GM12864 (cell line): ENCODE measurements around the gene SMAD5.
A peak's percentile ranks its signal among the peaks of the same experiment; 100 is the strongest.

Source experiments
- DNase-seq: peaks from one replicate; pipeline ENCODE4 v3.0.0-alpha.2; 2011; ENCODE audit warnings: low read depth
- H3K4me3 ChIP-seq: 2 replicates; pipeline ENCODE4 v1.5.1; 2011; ENCODE audit warnings: mild to moderate bottlenecking, low read depth, low read length, control low read depth
- CTCF ChIP-seq: IDR thresholded peaks from 2 replicates; pipeline ENCODE4 v1.5.1; 2011; ENCODE audit warnings: low read depth, mild to moderate bottlenecking, moderate library complexity, low read length, control low read depth, inconsistent platforms; ENCODE audit errors: missing control alignments

SMAD5 gene

GRCh38 chr5:136164226-136164625, 31.6 kb downstream of the SMAD5 start:
- no peak for TF ChIP-seq CTCF
- H3K4me3 ChIP-seq = no peak overlapping the region
- no peak for DNase-seq

GRCh38 chr5:136166909-136167308, 34.3 kb downstream of the SMAD5 start:
- DNase-seq = no peak
- no peak for TF ChIP-seq CTCF
- H3K4me3 ChIP-seq = no peak overlapping the region

GRCh38 chr5:136169218-136169617, 36.6 kb downstream of the SMAD5 start:
- TF ChIP-seq CTCF = no peak
- no peak for DNase-seq
- no peak overlapping the region for H3K4me3 ChIP-seq

GRCh38 chr5:136174021-136174659, 41.5 kb downstream of the SMAD5 start:
- DNase-seq = peak; percentile 26
- no peak overlapping the region for H3K4me3 ChIP-seq
- peak; percentile 65 for TF ChIP-seq CTCF

GRCh38 chr5:136182618-136183017, 50.0 kb downstream of the SMAD5 start:
- no peak for DNase-seq
- no peak overlapping the region for H3K4me3 ChIP-seq
- TF ChIP-seq CTCF = no peak

GRCh38 chr5:136185974-136186665, 53.5 kb downstream of the SMAD5 start:
- DNase-seq = no peak
- no peak for TF ChIP-seq CTCF

GRCh38 chr5:136186796-136187195, 54.2 kb downstream of the SMAD5 start:
- TF ChIP-seq CTCF = no peak
- DNase-seq = no peak
- H3K4me3 ChIP-seq = no peak overlapping the region

More at GRCh38 chr5:136185974-136186665, 53.5 kb downstream of the SMAD5 start:
- H3K4me3 ChIP-seq = no peak overlapping the region
